EL (cell line): Measurements from ENCODE around the gene SLC38A8.
A peak's percentile ranks its signal among the peaks of the same experiment; 100 is the strongest.

ENCODE experiments used
- DNase-seq: peaks from one replicate; pipeline ENCODE4 v3.0.0-alpha.2; 2016

The SLC38A8 gene

DNA sequence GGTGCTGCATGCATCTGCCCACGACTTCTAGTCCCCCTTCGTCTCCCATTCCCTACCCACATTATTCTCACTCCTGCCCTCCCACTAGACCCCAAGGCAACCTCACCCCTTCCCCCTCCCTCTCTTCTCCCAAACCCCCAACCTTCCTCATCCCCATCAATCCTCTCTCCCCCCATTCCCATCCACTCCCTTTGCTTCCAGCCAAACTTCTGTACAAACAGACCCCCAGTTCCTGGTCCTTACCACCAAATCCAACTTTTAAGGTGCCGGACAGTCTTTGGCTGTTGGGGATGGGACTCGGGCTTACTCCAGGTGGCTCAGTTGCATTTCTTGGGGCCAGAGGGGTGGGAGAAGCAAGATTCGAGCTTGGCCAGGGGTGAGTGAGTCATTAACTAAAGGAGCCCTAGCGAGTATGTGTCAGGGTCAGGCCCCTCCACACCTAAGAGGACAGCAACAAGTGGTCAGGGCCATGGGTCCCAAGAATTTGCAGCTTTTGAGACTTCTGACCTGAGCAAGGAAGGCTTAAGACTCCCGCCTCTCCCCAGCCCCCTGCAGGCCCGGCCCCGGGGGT is at the start of gene SLC38A8:
Gene SLC38A8, minus strand, starts transcription at position 488 of the 571 bp plus-strand sequence. CDS start 638 bp downstream, outside the sequence.
- no peak for DNase-seq

DNA sequence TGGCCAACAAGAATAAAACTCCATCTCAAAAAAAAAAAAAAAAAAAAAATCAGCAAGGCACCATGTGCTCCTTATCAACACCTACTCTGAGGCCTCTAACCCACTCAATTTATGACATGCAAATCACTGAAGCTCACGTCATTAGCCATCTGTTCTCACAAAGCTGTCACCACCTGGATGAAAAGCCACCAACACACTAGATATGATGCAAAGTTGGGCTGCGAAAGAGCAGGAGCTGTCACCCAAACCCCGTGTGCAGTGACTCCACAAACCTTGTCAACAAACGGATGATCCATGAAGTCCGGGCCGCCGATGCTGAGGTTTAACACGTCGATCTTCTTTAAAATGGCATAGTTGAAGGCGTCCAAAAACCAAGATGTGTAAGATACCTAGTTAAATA is 48.9 kb upstream of the SLC38A8 start:
- DNase-seq = no peak

DNA sequence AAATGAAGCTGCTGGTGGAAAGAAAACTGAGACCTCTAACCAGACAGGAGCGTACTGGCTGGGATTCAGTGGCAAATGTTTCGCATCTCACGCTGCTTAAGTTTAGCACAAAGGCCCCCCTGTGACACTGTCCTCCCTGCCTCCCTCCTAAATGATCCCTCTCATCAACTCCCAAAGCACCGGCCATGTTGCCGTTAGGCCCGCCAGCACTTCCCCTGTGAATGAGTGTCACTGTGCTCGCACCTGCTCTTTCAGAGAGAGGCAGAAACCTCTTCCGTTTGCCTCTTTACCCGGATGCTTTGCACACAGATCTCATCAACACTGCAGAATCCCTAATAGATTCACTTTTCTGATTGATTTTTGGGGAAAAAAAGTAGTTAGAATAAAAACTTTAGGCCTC is 47.6 kb upstream of the SLC38A8 start:
- no peak for DNase-seq

DNA sequence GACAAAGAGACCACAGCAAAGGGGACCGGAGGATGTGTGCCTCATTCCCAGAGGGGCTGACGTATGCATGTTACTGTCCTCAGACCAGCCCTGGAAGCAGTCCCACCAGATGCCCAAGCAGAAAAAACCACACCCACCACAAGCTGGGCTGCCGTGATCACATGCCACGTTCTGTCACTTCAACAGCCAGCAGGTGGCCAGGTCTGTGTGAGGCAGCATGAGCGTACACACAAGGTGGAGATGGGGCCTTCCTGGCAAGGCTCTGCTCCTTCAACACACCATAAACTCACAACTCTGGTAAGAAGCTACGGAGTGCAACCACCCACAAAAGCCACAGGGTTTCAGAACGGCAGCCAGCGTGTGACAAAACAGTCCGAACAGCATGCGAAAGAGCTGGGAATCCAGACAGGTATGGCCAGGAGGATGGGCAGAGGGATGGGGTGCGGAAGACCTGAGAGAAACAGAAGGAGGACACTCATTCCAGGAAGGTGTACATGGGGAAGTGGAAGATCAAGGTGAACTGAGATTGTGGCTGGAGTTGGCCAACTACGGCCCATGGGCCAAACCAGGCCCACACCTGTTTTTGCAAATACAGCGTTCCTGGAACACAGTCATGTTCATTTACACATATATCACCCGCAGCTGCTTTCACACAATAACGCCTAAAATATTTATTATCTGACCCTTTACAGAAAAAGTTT is 46.2 kb upstream of the SLC38A8 start:
- DNase-seq = no peak

DNA sequence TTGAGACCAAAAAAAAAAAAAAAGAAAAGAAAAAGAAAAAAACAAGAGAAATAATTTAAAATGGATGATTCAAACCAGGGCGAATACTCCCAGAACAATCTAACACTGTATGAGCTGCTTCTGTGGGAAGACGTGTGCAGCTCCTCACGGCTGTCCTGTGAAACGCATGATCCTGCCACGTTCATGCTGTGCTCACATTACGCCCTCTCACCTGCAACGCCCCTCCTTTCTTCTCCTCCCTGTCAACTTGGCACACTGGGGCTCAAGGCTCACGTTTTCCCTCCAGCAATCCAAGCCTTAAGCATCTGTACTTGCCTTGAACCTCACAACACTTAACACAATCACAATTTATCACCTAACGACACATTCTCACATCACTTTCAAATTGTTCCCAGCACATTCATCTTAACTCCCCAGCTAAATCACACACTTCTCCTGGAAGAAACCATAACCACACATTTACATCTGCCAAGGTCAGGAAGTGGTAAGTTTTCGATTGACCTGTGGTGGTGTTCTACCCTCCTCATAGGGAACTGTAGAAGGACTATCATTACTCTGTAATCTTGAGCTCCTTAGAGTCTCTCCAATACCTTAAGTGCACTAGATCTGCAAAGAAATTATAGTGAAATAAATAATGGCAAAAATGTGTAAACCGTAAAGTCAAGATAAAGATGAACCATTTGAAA is 45.0 kb upstream of the SLC38A8 start:
- no peak for DNase-seq

DNA sequence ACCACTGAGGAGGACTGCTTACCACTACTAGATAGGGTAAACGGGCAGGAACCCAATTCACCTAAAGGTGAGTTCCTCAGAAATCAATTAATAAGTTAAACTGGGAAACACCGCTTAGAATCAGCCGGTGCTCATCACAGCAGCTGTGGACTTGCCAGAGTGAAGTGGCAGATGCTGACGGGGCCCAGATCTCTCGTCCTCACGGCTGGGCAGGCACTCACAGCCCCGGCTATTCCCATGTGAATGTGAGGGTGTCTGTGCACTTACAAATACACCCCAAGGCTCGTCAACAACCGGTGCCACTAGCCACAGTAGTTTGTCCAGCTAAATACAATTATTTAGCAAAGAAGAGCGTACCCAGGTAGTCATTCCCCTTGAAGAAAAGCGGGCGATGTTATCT is 44.4 kb upstream of the SLC38A8 start:
- DNase-seq = no peak

DNA sequence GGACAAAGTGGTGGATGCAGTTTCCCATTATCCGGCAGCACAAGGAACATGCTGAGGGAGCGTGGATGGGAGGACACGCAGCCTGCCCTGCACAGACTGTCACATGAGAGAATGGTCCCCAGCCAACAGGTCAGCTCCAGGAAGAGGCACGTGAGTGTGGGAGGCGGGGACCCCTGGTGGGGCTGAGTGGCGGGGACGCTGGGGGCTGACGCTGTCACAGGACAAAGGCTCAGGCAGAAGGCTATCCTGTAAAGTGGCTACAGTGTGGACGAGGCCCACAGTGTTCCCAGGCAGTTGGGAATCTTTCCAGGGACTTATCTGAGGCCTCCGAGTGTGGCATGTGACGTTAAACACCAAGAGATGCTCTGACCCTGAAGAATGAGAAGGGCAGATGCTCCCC is 43.7 kb upstream of the SLC38A8 start:
- DNase-seq = no peak

DNA sequence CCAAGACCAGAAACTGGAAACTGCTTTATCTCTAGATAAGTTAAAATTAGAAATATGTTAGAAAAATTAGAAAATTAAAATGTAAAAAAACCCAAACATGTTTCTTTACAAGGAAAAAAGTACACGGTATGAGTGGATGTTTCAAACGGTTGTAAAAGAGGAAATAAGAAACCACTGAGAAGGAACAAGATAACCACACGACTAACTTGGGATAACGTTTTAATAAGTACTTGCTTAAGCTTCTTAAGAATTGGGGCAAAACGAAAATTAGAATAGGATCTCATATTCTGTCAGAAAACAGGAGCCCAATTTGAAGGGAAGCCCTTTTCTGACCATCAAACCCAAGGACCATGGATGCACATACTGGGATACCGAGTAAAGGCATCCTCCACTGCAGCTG is 43.2 kb upstream of the SLC38A8 start:
- no peak for DNase-seq

DNA sequence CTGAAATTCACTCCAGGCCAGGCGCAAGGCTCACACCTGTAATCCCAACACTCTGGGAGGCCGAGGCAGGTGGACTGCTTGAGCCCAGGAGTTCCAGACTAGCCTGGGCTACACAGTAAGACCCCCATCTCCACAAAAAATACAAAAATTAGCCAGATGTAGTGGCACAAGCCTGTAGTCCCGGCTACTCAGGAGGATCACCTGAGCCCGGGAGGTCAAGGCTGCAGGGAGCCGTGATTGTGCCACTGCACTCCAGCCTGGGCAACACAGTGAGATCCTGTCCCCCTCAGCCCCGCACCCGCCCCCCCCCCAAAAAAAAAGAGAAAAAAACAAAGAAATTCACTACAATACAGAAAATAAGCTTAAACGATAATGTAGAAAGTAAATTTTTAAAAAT is 42.7 kb upstream of the SLC38A8 start:
- no peak for DNase-seq

DNA sequence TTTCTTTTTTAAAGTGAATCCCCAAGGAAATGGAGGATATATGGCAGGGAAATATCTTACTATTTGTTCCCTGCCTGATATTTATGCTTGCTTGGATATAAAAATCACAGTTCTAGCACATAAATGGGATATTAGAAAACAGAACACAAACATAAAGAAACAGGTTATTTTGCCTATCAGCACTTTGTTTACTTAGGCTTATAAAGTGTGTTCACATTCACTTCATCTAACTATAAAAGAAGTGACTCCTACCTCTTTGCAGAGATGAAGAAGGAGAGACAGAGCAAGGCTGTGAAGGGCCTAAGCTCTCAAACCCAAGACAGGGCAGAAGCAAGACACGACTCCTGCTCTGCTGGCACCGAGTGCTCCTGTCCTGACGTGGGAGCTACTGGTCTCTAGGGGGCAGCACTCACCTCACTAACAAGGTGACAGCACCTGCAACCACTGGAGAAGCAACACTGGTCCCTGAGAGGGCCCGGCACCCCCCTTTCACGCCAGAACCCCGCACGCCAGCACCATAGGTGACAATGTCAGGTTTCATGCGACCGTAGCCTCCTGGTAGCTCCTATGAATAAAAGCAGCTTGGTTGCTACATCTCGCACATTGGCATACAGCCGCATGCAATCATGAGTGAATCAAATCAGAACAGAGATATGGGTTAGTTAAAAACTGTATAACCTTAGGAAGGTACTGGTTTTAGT is 42.1 kb upstream of the SLC38A8 start:
- peak; percentile 53 for DNase-seq

DNA sequence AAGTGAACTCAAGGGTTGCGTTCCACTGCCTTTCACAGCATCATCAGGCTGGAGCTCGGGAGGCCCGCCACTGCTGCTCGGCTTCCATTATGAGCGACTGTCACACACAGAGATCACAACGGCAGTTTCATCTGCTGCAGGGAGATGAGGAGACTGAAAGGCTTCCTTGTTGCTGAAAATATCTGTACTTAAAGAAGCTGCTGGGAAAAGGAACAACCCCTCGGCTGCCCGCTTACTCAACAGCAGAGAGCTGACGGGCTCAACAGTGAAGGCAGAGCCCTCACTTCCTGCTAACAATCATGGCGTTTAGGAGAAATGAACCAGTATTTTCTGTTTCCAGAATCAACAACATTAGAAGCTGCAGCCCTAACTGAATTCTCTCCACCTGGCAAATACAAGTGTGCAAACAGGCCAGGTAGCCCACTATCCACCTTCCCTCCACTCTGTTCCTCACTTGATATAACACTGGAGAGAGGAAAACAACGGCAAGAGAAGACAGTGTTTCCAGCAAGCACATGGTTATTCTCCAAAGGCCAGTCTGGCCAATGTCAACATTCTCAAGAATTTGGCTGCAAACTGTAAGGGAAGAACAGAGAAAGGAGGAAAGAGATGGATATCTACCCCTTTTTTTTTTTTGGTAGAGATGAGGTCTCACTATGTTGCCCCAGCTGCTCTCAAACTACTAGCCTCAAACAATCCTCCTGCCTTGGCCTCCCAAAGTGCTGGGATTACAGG is 40.4 kb upstream of the SLC38A8 start:
- no peak for DNase-seq

DNA sequence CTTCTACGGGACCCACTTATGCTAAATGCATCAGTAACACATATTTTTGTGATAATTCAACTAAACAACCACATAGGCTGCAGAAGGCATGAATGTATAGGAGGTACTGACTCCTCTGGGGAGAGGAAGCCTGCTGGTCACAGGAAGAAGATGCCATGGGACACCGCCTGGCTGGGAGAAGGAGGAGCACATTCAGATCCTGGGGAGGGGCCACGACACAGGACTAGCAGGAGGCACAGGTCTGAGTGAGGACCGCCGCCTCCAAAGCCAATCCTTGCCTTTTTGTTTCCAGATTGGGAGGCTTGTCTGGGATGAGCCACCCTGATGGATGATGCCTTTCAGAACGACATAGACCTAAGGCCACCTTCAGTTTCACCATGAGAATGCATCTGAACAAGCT is 39.5 kb upstream of the SLC38A8 start:
- no peak for DNase-seq

DNA sequence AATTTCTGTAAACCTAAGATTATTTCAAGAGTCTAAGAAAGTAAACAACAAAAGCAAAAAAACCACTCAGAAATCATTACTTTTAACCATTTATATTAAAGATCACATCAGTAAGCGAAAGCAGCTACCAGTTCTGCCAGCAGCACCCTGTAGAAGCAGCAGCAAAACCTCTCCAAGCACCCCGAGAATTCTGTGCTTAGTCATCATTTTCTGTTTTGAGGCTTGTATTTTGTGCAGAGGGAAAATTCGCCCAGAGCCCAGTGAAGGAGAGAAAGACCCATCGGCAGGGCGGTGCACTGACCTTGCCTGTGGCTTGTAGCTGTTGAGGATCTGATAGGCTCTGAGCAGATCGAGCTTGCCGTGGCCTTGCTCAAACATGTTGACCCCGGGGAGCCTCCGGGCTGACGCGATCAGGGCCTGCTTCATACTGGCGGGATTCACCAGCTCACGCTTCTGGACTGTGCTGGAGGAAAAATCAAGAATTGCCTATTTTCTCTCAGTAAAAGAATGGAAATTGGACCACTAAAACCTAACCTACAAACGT is 38.9 kb upstream of the SLC38A8 start:
- DNase-seq = no peak

DNA sequence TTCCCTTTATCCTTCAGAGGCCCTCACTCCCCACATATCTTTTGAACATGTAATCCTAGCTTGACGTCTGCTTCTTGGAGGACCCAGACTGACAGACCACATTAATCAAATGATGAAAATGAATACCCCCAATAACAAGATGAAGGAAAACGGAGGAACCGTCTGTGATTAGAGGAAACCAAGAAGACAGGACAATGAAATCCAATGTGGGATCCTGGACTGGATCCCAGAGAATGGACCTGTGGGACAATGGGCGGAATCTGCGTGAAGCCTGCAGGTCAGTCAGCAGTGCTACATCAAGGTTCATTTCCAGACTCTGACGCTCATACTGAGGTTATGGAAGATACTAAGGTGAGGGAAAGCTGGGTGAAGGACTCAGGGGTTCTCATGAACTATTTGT is 38.2 kb upstream of the SLC38A8 start:
- no peak for DNase-seq

DNA sequence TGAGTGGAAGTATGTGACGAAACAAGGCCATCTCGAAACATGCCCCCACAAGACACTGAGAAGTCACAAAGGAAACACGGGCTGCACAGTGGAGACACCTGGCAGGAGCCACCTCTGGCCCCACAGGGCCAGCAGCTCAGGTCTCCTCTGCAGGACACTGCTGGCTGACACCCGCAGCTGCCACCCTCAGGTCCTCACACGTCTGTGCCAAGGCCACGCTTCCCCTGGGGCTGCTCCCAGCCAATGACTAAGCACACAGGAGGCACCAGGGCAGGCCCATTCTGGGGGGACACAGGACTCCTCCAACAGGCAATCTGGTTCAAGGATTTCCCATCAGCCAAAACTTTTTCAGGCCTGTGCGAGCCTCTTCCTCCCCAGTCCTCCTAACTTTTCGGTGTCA is 37.8 kb upstream of the SLC38A8 start:
- no peak for DNase-seq

DNA sequence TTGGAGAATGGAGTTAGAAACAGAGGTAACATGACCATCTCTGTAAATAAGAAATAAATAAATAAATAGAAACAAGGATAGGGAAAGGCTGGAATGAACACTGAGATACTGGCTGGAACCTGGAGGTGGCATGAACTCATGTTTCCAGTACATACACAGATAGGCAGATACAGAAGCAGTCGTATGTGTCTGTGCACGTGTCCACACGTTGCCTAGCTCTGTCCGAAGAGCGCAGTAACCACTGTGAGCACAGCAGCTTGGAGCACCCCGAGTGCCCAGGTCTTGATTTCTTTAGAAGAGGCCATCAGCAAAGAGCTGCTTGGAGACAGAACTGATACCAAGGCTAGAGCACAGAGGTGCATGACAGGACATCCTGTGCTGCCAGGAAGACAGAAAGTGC is 37.1 kb upstream of the SLC38A8 start:
- DNase-seq = no peak

DNA sequence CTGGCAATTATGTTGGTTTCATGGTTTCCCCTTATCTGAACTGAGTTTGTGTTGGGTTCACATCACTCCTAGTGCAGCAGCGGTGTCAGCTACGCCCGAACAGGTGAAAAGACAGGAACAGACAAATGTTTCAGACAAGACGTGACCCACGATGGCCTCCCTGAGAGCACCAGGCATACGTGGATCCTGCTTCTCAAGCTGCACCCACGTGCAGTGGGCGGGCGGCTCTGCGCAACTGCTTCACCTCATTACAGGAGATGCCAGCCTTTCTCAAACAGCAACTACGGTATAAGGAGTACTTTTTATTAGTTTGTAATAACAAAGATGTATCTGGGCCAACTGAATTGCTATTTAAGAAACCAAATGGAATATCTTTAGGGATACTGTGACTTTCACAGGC is 32.8 kb upstream of the SLC38A8 start:
- DNase-seq = no peak

DNA sequence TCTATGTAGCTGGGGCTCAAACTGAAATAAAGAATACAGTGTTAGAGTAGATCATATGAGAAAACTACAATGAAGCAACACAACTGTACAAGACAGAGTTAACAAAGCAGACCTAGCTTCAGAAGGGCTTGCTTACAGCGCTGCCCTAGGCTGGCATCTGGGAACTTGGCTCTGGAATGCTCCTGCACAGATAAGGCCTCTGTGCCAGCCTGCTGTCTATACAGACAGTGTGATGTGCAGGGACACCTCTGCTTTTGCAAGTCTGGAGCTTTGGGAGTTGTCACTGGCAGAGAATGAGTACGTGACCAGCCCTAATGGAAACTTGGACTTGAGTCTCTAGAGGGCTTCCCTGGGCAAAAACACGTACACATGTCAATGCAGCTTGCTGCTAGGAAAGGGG is 32.1 kb upstream of the SLC38A8 start:
- DNase-seq = no peak

DNA sequence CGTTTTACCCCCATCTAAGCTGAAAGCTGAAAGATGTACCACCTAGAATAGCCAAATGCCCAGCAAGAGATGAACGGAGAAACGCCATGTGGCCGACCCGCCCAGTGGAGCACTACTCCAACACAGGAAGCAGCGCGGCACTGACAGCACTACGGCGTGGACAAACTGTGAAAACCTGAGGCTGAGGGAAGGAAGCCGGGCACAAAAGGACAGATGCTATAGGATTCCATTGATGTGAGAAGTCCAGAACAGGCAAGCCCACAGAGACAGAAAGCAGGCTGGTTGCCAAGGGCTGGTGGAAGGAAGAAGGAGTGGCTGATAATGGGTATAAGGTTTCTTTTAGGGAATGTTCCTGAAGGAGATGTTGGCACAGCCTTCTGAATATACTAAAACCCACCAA is 29.4 kb upstream of the SLC38A8 start:
- peak; percentile 17 for DNase-seq

DNA sequence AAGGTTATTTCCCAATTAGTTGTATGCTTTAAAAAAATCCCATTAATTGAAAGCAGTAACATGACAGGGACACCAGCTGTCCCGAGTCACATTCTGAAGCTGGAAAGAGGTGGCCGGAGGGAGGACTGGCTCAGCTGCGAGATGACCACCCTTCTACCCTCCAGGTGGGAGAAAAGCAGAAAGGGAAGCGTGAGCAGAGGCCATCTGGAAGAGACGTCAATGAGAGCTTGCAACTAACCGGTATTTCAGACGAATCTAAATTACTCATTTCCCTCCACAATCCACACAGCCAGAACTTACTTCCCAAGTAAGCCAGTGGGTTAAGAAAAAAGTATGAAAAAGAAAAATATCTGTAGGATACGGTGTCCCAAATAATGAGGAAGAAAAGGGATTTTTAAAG is 28.5 kb upstream of the SLC38A8 start:
- no peak for DNase-seq

DNA sequence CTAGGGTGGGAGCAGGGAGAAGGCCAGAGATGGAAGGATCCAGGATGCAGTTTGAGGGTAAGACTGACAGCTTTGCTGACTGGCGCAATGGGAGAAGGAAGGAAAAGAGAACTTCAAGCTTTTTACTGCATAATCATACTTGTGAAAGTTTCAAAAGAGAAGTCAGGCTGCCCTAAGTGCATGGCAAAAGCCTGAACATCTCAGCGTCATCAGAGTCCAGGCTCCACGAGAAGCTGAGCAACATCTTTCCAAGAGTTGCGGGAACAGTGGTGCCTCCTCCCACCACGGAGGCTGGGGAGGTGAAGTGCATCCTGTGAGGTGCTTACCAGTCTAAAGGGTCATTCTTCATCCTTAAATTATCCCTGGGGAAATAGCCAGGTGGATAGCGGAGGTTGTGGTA is 26.9 kb upstream of the SLC38A8 start:
- DNase-seq = no peak

DNA sequence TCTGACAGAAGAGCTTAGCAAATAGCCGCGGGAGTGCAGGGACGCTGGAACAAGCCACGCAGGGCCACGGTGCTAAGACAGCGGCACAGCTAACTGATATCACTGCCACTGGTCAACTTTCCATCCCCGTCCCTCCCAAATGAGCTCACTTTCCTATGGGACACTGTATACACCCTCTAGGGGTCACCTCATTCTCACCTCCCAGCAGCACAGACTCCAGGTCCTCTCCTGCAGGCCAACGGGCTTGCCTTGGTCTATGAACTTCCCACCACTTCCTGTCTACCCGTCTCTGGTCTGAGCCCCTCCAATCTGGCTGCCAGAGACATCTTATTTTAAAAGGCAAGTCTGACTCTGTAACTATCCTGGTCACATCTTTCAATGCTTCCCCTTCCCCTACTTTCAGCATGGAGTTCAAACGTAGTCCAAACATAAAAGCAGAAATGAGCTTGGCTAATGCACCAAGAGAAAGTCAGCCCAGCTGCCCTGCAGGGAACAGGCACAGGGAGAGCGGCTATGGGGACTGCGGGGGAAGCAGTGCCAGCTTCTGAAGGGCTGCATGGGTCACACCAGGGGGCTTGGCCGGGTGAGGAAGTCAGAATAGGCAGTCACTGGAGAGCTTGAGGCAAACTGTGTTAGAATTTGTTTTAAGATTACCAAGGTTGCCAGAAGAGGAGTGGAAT is 26.3 kb upstream of the SLC38A8 start:
- DNase-seq = no peak
